T-helper 1 cell treated with Interleukin-12 subunit alpha and Interleukin-12 subunit beta and Interleukin-4 antibody, amounts not matched to agents 30 μg/mL and 1 μg/mL, for 36 hours (primary cell): ENCODE results near the gene MSMP.
A peak's percentile ranks its signal among the peaks of the same experiment; 100 is the strongest.

Source experiments
- H3K27ac Mint-ChIP-seq: one replicate; pipeline ENCODE4 v1.8.0; 2021; ENCODE audit warnings: mild to moderate bottlenecking, mixed read lengths
- H3K27me3 Mint-ChIP-seq: one replicate; pipeline ENCODE4 v1.8.0; 2021; ENCODE audit warnings: low read depth, mixed read lengths
- H3K36me3 Mint-ChIP-seq: one replicate; pipeline ENCODE4 v1.8.0; 2021; ENCODE audit warnings: low read depth, mixed read lengths
- H3K4me1 Mint-ChIP-seq: one replicate; pipeline ENCODE4 v1.8.0; 2021; ENCODE audit warnings: low read depth, mixed read lengths
- H3K4me3 Mint-ChIP-seq: one replicate; pipeline ENCODE4 v1.8.0; 2021; ENCODE audit warnings: mild to moderate bottlenecking, moderate library complexity, mixed read lengths
- H3K9me3 Mint-ChIP-seq: one replicate; pipeline ENCODE4 v1.8.0; 2021; ENCODE audit warnings: mixed read lengths

The MSMP gene

GRCh38 chr9:35743452-35743851 lies 10.6 kb downstream of the MSMP start:
- no peak overlapping the region for H3K27ac Mint-ChIP-seq
- peaks cover 41% of the 10 kb centered on the region for H3K36me3 Mint-ChIP-seq
- peaks cover 44% of the 10 kb centered on the region for H3K4me1 Mint-ChIP-seq

GRCh38 chr9:35741740-35742139 lies 12.3 kb downstream of the MSMP start:
- Mint-ChIP-seq H3K36me3 (peaks cover 53% of the 10 kb centered on the region), H3K27ac (no peak overlapping the region), H3K4me3 (no peak overlapping the region), H3K9me3 (no peaks in the 10 kb centered on the region), H3K4me1 (peaks cover 29% of the 10 kb centered on the region), H3K27me3 (no peaks in the 10 kb centered on the region)

More at GRCh38 chr9:35743452-35743851, 10.6 kb downstream of the MSMP start:
- Mint-ChIP-seq H3K4me3 (no peak overlapping the region), H3K27me3 (no peaks in the 10 kb centered on the region), H3K9me3 (no peaks in the 10 kb centered on the region)

- peaks cover 55% of the 10 kb centered on the region for H3K36me3 Mint-ChIP-seq
- no peak overlapping the region for H3K4me3 Mint-ChIP-seq
- no peaks in the 10 kb centered on the region for H3K27me3 Mint-ChIP-seq
- H3K9me3 Mint-ChIP-seq = no peaks in the 10 kb centered on the region
- no peak overlapping the region for H3K27ac Mint-ChIP-seq
- peaks cover 25% of the 10 kb centered on the region for H3K4me1 Mint-ChIP-seq
Measured at GRCh38 chr9:35740243-35740642, 13.8 kb downstream of the MSMP start.

GRCh38 chr9:35738924-35739323 lies 15.2 kb downstream of the MSMP start:
- Mint-ChIP-seq H3K4me3 (no peak overlapping the region), H3K9me3 (no peaks in the 10 kb centered on the region), H3K27ac (no peak overlapping the region), H3K4me1 (peaks cover 23% of the 10 kb centered on the region), H3K27me3 (no peaks in the 10 kb centered on the region), H3K36me3 (peaks cover 55% of the 10 kb centered on the region)

GRCh38 chr9:35738186-35738585 lies 15.9 kb downstream of the MSMP start:
- peaks cover 50% of the 10 kb centered on the region for H3K36me3 Mint-ChIP-seq

GRCh38 chr9:35737143-35737542 lies 16.9 kb downstream of the MSMP start:
- H3K27ac Mint-ChIP-seq = no peak overlapping the region
- no peaks in the 10 kb centered on the region for H3K27me3 Mint-ChIP-seq
- peaks cover 21% of the 10 kb centered on the region for H3K4me1 Mint-ChIP-seq
- H3K9me3 Mint-ChIP-seq = no peaks in the 10 kb centered on the region
- H3K4me3 Mint-ChIP-seq = no peak overlapping the region
- H3K36me3 Mint-ChIP-seq = peaks cover 43% of the 10 kb centered on the region

More at GRCh38 chr9:35738186-35738585, 15.9 kb downstream of the MSMP start:
- Mint-ChIP-seq H3K27me3 (no peaks in the 10 kb centered on the region), H3K27ac (no peak overlapping the region), H3K4me3 (no peak overlapping the region), H3K4me1 (peaks cover 21% of the 10 kb centered on the region), H3K9me3 (no peaks in the 10 kb centered on the region)

GRCh38 chr9:35736201-35736633 lies 17.9 kb downstream of the MSMP start:
- no peaks in the 10 kb centered on the region for H3K9me3 Mint-ChIP-seq
- H3K4me1 Mint-ChIP-seq = peaks cover 16% of the 10 kb centered on the region
- no peak overlapping the region for H3K27ac Mint-ChIP-seq

GRCh38 chr9:35734096-35734495 lies 20.0 kb downstream of the MSMP start:
- Mint-ChIP-seq H3K9me3 (no peaks in the 10 kb centered on the region), H3K27ac (no peak overlapping the region), H3K4me1 (peaks cover 18% of the 10 kb centered on the region), H3K4me3 (no peak overlapping the region), H3K27me3 (no peaks in the 10 kb centered on the region), H3K36me3 (peaks cover 35% of the 10 kb centered on the region)

More at GRCh38 chr9:35736201-35736633, 17.9 kb downstream of the MSMP start:
- no peaks in the 10 kb centered on the region for H3K27me3 Mint-ChIP-seq
- no peak overlapping the region for H3K4me3 Mint-ChIP-seq
- peaks cover 37% of the 10 kb centered on the region for H3K36me3 Mint-ChIP-seq

- peaks cover 24% of the 10 kb centered on the region for H3K36me3 Mint-ChIP-seq
- H3K4me3 Mint-ChIP-seq = peak overlapping the region; percentile 93
- peaks cover 18% of the 10 kb centered on the region for H3K4me1 Mint-ChIP-seq
- no peaks in the 10 kb centered on the region for H3K27me3 Mint-ChIP-seq
- peak overlapping the region; percentile 92 for H3K27ac Mint-ChIP-seq
- H3K9me3 Mint-ChIP-seq = no peaks in the 10 kb centered on the region
Measured at GRCh38 chr9:35732800-35733541, 21.1 kb downstream of the MSMP start.

GRCh38 chr9:35732185-35732799 lies 21.8 kb downstream of the MSMP start, which contains the start of the genes CREB3 and TLN1:
TSS of gene CREB3 (plus strand) at chr9:35732666. CDS start at chr9:35732773, 107 bp downstream.
TSS of gene TLN1 (minus strand) at chr9:35732195. CDS start at chr9:35725694, 6,501 bp downstream.
- H3K27me3 Mint-ChIP-seq = no peaks in the 10 kb centered on the region
- peak within 1 kb of the TSS; percentile 92 for H3K27ac Mint-ChIP-seq
- H3K4me1 Mint-ChIP-seq = peaks cover 18% of the 10 kb centered on the region
- H3K4me3 Mint-ChIP-seq = peak within 1 kb of the TSS; percentile 93
- peaks cover 17% of the 10 kb centered on the region for H3K36me3 Mint-ChIP-seq
- no peaks in the 10 kb centered on the region for H3K9me3 Mint-ChIP-seq

GRCh38 chr9:35731415-35732184 lies 22.5 kb downstream of the MSMP start:
- Mint-ChIP-seq H3K9me3 (no peaks in the 10 kb centered on the region), H3K4me3 (peak overlapping the region; percentile 93), H3K27ac (peak overlapping the region; percentile 92), H3K27me3 (no peaks in the 10 kb centered on the region), H3K36me3 (peaks cover 22% of the 10 kb centered on the region), H3K4me1 (peaks cover 18% of the 10 kb centered on the region)

- H3K36me3 Mint-ChIP-seq = peaks cover 21% of the 10 kb centered on the region
- H3K27ac Mint-ChIP-seq = peak overlapping the region; percentile 50
- H3K27me3 Mint-ChIP-seq = no peaks in the 10 kb centered on the region
- H3K4me3 Mint-ChIP-seq = no peak overlapping the region
- H3K9me3 Mint-ChIP-seq = no peaks in the 10 kb centered on the region
- H3K4me1 Mint-ChIP-seq = peaks cover 15% of the 10 kb centered on the region
Measured at GRCh38 chr9:35730486-35730854, 23.6 kb downstream of the MSMP start.

GRCh38 chr9:35729700-35730485 lies 24.2 kb downstream of the MSMP start:
- Mint-ChIP-seq H3K27me3 (no peaks in the 10 kb centered on the region), H3K27ac (peak overlapping the region; percentile 50), H3K4me3 (no peak overlapping the region), H3K9me3 (no peaks in the 10 kb centered on the region), H3K4me1 (peaks cover 12% of the 10 kb centered on the region), H3K36me3 (peaks cover 17% of the 10 kb centered on the region)

- H3K4me3 Mint-ChIP-seq = no peak overlapping the region
- H3K4me1 Mint-ChIP-seq = peaks cover 12% of the 10 kb centered on the region
- no peak overlapping the region for H3K27ac Mint-ChIP-seq
- no peaks in the 10 kb centered on the region for H3K9me3 Mint-ChIP-seq
- H3K27me3 Mint-ChIP-seq = no peaks in the 10 kb centered on the region
- peaks cover 20% of the 10 kb centered on the region for H3K36me3 Mint-ChIP-seq
Measured at GRCh38 chr9:35729101-35729500, 25.0 kb downstream of the MSMP start.
